NCI-H1105 (cell line): Measurements from ENCODE around the gene EVPL.
"Not testable (repeated sequence)": the region's sequence is repeated elsewhere in the genome, so short reads cannot be mapped to it uniquely, and the experiment has no call there.

Source experiments
- DNase-seq: peaks from one replicate; lab custom pipeline; 2025; lab: John Stamatoyannopoulos, UW

The EVPL gene

DNA sequence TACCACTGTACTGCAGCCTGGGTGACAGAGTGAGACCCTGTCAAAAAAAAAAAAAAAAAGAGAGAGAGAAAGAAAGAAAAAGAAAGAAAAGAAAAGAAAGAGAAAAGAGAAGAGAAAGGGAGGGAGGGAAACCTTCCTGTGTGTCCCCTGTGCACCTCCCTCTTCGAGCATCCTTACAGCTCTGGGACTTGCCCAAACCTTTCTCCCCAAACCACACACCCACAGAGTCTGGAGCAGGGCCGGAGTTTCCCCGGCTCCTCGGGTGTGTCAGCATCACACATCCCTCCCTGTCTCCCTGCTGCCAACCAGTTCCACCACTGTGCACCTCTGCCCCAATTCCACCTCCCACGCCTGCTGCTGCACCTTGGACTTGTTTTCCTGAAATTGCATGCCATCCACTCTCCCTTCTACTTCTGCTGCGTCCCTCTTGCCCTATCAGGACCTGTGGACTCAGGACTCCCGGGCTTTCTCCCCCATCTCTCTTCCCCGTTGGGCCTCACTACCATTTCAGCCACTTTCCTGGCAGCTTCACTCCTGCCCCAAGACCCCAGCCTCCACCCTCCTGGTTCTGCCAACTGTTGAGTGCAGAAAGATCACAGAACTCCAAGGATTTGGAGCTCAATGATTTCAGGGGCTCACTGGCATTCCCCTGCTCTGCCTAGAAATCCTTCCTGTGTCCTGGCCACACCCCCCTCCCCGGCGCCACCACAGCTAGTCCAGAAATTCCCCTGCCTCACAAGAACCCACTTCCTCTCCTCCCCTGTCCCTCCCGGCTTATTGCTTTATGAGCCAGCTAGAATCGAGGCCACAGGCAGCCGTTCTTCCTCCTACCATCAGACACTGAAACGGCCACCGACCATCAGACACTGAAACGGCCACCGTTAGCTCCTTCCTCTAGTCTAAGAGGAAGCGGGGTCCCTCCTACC, 30.2 kb downstream of the EVPL start:
- no peak for DNase-seq

DNA sequence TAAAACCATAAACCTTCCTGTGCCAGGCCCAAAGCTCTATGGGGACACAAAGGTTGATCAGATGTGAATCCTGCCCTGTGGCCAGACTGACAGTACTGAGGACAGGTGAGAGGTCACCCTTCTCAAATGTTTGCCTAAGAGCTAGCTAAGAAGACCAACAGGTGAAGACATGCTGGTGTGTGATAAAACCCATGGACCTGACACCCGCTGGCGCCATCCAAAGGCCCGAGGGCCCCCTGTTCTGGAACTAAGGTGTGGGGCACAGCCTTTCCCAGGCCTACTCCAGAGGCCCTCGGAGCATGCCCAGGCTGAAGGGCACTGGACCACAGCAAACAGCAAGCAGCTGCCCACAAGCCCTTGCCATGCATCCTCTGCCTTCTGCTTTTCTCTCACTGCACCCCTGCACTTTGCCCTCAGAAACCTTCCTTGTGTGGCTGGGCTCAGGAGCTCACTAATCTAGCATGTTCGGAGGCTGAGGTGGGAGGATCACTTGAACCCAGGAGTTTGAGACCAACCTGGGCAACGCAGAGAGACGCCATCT, 31.7 kb downstream of the EVPL start:
- no peak for DNase-seq

DNA sequence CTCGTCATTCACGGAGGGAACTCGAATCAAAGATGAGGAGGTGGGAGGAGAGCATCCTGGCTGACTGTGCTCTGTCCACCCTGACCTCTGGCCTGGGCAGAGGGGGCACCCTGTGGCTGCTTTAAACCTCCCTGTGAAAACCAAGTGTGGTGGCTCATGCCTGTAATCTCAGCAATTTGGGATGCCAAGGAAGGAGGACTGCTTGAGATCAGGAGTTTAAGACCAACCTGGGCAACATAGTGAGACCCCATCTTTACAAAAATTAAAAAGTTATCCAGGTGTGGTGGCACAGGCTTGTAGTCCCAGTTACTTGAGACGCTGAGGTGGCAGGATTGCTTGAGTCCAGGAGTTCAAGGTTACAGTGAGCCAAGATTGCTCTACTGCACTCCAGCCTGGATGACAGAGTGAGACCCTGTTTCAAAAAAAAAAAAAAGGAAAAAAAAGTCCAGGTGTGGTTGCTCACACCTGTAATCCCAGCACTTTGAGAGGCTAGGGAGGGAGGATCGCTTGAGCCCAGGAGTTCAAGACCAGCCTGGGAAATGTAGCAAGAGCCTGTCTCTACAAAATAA, 32.2 kb downstream of the EVPL start:
- no peak for DNase-seq

DNA sequence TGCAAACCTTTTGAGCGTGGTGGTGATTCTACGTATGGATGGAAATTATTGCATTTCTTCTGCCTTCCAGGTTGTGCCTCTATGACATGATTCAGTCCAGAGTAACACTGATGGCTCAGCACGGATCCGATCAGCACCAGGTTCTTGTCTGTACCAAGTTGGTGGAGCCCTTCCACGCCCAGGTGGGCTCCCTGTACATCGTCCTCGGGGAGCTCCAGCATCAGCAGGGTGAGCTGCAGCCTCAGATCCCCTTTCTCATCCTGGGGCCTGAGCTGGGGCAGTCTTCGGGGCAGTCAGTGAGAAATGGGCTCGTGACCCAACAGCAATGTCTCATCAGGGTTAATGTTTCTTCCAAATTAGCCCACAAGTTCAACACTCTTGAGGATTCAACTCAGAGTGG, 35.7 kb downstream of the EVPL start:
- DNase-seq: no peak

DNA sequence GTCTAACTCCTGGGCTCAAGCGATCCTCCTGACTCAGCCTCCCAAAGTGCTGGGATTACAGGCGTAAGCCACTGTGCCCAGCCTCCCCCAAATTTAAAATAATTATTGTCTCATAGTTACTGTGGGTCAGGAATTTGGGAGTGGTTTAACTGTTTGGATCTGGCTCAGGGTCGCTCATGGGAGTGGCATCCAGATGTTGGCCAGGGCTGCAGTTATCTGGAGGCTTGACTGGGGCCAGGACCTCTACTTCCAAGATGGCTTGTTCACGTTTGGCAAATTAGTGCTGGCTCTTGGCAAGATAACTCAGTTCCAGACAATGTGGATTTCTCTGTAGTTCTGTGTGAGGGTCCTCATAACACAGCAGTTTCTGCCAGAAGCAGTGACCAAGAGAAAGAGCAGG, 40.1 kb downstream of the EVPL start:
- DNase-seq: no peak

DNA sequence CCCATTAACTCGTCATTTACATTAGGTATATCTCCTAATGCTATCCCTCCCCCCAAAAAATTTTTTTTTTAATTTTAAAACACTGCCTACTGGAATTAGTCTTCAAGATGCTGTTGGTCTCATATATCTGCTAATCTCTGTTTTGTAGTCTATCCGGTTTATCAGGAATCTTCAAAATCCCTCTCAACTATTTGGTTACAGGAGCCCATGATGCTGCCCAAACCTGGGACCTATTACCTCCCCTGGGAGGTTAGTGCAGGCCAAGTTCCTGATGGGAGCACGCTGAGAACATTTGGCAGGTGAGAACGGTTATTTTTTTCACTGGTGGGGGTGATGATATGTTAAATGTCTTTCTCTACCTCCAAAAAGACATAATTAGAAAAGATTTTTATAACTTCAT, 41.1 kb downstream of the EVPL start:
- DNase-seq: no peak

DNA sequence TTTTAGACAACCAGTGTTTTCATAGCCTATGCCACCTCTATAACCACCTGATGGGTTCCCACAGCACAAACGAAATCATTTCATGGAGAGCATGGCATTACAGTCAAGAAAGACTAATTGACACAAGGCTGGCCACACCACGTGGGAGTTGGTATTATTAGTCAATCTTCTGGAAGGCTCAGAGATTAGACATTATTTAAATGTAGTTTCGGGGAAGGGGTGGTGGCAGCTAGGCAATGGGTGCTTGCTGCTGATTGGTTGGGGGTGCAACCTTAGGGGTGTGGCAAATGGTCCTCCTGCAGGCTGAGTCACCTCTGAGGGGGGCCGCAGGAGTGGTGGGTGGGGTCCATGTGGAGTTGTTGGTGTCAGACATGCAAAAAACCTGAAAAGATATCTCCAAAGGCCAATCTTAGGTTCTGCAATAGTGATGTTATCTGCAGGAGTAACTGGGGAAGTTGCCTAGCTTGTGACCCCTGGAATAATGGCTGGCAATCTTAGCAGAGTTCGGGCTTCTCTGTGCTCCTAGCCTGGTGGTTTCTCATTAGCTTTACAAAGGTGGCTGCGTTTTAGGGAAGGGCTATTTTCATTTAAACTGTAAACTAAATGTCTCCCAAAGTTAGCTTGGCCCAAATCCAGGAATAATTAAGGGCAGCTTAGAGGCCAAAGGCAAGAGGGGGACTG, 43.5 kb downstream of the EVPL start:
- DNase-seq: no peak

DNA sequence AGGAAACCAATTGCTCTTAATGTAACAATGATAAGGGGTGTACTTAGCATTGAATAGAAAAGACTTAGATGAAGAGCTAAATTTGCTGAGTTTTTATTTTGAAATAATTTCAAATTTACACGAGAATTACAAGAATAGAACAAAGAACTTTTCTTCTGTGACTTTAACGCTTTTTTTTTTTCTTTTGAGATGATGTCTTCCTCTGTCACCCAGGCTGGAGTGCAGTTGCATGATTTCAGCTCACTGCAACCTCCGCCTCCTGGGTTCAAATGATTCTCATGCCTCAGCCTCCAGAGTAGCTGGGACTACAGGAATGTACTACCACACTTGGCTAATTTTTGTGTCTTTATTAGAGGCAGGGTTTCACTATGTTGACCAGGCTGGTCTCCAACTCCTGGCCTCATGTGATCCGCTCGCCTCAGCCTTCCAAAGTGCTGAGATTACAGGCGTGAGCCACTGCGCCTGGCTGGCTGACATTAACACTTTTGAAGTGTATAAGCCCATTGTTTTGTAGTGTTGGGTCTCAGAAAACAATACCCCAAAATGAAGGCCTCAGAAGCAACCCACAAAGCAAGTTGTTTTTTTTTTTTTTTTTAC, 46.0 kb downstream of the EVPL start:
- no peak for DNase-seq

DNA sequence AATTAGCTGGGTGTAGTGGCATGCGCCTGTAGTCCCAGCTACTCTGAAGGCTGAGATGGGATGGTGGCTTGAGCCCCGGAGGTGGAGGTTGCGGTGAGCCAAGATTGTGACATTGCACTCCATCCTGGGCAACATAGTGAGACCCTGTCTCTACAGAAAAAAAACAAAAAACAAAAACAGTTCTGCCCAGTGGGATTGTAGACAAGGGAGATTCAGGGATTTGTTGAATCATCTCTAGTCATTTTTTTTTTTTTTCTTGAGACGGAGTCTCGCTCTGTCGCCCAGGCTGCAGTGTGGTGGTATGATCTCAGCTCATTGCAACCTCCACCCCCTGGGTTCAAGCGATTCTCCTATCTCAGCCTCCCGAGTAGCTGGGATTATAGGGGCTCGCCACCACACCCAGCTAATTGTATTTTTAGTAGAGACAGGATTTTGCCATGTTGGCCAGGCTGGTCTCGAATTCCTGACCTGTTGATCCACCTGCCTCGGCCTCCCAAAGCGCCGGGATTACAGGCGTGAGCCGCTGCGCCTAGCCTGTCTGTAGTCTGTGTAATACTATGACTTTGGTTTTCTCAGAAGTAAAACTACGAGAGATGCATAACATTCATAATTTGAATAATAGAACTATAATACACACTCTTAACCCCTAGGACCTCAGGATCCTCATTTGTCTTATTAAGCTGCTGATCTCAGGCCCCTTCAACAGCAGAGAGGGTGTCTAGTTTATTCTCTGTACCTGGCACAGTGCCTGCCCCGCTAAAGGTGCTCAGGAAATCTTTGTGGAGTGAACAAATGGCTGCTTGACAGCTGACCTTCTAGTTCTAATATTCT, 46.7 kb downstream of the EVPL start:
- peak; percentile 1 for DNase-seq

DNA sequence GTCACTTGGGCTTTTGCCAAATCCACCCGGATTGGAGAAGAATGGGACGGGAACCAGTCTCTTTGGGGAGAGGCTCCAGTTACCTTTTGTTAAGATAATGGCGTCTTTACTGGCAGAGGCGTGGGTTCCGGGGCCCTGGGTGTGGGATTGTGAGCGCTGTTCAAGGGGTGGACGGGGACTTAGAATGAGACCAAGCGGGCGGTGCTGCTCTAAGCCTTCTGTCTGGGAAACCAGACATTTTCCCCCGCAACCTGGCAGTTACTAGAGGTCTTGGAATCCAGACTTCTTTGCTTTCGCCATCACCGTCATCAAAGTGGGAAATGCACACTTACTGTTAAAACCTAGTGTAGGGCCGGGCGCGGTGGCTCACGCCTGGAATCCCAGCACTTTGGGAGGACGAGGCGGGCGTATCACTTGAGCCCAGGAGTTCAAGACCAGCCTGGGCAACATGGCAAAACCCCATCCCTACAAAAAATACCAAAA, 47.4 kb downstream of the EVPL start:
- no peak for DNase-seq

DNA sequence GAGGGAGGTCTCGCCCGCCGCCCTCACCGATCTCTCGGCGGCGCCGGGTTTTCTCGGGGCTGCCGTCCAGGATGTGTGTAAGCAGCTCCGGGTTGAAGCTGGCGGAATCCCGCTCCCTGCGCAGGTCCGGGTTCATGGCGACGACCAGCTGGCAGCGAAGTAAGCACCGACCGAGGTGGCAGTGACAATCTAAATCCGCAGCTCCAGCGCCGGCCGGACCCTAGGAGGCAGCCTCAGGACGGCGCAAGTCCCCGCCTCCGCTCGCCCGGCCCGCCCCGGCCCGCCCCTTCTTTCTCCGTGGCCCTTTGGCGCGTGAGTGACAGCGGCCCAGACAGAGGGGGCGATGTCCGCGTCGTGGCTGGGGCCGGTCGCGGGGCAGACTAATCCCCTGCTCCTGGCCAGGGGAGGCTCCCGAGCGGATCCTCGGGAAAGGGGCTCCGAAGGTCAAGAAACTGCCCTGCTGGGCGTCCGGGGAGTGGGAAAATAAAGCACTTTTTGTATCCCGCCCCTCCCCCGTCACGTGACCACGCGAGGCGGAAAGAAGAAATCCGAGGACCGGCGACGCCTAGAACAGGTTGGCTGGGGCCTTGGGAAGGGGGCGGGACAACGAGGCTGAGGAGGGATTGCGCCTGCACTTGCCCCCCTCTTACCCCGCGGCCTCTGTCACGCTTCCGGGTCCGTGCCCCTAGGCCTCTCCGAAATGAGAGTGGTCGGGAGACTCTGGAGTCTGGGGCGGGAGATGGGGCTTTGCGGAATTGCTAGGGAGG, 48.0 kb downstream of the EVPL start, which contains the start of the genes ACOX1 and TEN1:
ACOX1 (minus strand) TSS at position 229 of the 767 bp plus-strand sequence; CDS start at position 136, 93 bp downstream.
TEN1 (plus strand) TSS at position 303 of the 767 bp plus-strand sequence. CDS start 6,953 bp downstream, outside the sequence.
- DNase-seq: peak; percentile 96

DNA sequence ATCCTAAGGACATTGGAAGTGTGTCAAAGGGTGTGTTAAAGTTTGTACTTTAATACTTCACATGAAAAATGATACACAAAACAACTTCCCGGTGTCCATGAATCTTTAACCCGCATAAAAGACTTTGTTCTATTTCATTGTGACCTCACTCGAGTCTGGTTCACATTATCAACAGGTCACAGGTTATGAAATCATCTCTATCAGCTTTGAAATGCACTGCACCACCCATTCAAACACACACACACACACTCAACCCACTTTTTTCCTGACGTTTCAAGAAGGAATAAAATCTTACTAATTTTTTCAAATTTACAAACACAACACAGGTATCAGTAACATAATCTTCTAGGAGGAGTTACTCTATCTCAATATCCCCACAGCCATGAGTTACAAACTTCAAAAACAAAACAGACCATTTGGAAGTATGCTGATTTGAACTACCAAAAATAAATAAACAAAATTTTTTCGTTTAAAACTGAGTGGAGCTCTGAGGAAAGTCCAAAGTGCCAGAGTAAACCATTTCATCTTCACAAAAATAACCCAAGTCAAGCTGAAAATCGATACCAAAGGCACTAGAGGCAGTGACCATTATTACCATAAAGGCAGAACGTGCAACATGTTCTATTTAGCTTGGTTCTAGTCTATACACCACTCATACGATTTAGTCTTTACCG, 50.8 kb downstream of the EVPL start:
- no peak for DNase-seq

DNA sequence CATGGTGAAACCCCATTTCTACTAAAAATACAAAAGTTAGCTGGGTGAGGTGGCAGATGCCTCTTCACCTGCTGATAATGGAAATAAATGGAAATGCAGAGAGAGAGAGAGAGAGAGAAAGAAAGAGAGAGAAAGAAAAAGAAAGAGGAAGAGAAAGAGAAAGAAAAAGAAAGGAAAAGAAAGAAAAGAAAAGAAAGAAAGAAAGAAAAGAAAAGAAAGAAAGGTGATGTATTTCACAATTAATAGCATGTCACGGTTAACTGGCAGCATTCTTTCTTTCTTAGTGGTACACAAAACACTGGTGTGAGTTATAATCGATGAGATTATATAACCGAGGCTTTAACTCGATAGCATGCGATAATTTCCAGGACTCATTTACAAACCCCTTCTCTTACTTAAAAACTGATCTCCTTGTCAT, 51.3 kb downstream of the EVPL start:
- DNase-seq: no peak

DNA sequence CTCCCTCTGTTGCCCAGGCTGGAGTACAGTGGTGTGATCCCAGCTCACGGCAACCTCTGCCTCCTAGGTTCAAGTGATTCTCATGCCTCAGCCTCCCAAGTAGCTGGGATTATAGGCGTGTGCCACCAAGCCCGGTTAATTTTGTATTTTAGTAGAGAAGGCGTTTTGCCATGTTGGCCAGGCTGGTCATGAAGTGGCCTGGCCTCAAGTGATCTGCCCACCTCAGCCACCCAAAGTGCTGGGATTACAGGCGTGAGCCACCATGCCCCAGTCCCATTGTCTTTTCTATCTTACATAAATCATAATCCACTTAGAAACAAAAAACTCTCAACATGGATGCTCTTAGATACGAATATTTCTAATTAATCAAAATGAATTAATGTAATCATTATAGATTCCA, 51.9 kb downstream of the EVPL start:
- not testable (repeated sequence) for DNase-seq

DNA sequence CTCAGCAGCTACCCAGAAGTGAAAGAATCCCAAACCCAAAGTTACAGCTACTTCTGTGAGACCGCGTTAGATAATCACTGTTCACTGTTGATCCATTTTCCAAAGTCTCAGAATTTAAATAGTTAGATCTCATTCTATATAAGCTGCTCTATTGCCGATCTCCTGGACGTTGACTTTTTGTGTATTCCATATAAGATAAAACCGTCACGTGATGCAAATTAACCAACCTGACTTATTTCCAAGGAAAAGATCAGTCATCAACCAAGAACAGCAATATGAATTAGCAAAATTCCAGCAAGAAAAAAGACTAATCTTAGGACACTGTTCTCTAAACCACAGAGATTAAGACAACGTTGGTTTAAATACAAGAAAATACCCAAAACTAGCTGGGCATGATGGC, 56.5 kb downstream of the EVPL start:
- no peak for DNase-seq

DNA sequence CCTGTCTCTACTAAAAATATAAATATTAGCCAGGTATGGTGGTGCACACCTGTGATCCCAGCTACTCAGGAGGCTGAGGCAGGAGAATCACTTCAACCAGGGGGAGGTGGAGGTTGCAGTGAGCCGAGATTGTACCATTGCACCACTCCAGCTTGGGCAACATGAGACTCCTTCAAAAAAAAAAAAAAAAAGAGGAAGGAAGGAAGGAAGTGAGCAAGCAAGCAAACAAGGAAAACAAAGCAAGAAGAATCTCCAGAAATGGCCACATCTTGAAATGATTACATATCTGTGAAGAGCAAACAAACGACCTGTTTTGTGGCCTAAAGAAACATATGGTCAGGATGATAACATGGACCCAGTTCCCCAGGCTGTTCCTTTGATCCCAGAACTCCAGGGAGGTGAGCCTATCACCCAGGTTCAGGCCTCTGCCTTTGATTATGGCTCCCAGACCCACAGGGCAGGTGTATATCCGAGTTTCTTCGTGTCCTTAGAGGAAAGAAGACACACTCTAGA, 57.0 kb downstream of the EVPL start:
- DNase-seq: no peak

DNA sequence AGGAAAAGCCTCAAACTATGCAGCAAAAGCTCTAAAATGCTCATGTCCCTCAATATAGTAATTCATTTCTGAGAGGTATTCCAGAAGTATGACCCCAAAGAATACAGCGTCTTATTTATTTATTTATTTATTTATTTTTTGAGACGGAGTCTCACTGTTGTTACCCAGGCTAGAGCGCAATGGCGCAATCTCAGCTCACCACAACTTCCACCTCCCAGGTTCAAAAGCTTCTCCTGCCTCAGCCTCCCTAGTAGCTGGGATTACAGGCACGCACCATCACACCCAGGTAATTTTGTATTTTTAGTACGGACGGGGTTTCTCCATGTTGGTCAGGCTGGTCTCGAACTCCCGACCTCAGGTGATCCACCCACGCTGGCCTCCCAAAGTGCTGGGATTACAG, 58.1 kb downstream of the EVPL start:
- DNase-seq: not testable (repeated sequence)

DNA sequence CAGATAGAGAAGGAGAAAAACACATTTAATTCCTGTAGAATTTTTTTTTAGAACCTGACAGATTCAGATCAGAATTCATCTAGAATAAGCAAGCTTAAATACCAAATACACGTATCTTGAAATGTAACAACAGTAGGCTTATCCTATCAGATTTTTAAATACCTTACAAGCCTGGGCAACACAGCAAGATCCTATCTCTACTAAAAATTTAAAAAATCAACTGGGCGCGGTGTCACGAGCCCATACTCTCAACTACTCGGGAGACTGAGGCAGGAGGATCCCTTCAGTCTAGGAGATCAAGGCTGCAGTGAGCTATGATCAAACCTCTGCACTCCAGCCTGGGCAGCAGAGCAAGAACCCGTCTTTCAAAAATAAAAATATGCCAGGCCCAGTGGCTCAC, 61.6 kb downstream of the EVPL start:
- DNase-seq: no peak

DNA sequence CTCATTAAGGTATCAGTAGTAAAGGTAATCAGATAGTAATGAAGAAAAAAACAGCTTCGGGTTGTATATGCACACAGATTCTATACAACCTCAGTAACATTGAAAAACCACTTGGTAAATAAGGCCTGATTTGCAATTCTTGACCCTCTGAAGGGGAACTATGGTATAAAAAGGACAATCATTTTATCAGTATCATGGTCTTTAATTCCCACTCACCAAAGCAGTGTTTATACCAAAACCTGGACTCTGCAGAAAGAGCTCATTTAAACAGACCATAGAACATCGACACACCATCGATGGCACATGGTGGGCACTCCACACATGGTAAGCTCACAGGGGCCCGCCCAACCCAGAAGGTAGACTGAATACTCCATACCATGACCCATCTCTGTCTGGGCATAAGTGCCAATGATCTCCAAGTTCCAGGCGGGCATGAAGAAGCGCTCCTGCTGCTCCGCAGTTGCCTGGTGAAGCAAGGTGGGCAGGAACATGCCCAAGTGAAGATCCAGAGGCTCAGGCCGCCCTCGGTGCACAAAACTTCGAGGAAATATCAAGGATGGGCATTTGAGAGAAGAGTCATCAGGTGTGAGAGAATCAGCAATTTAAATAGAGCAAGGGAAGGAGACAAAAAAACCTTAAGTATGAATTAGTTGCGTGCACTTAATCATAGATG, 67.1 kb downstream of the EVPL start:
- no peak for DNase-seq
